WTC11 (cell line): ENCODE results near the gene BRD1. TPM values are rescaled to one million over a fixed set of nuclear protein-coding genes. Genes with fewer than 3 reads are reported as not detected.

Experiments used
- ATAC-seq: fragments of 200-7000 bp; cut with Tn5 transposase; 2 replicates; pipeline ENCODE4 v1.10.0; 2021; ENCODE audit warnings: mild to moderate bottlenecking, moderate library complexity
- CTCF ChIA-PET: fragments of 300-600 bp; sonication (Branson Sonifier 250); formaldehyde crosslinking; loops from one replicate; lab custom pipeline; 2021; ENCODE audit warnings: antibody characterized with exemption; lab: Charles Lee
- POLR2A ChIA-PET: fragments of 350-600 bp; sonication (Branson Sonifier 250); formaldehyde crosslinking; loops from one replicate; lab custom pipeline; 2021; ENCODE audit warnings: antibody characterized with exemption; lab: Charles Lee
- DNase-seq: peaks from one replicate; pipeline ENCODE4 v3.0.0; 2021; ENCODE audit warnings: low spot score
- H3K27ac Mint-ChIP-seq: 2 replicates; pipeline ENCODE4 v1.8.0; 2021; ENCODE audit warnings: mixed read lengths
- H3K27me3 Mint-ChIP-seq: 2 replicates; pipeline ENCODE4 v1.8.0; 2021; ENCODE audit warnings: low read depth, mild to moderate bottlenecking, moderate library complexity, mixed read lengths
- H3K36me3 Mint-ChIP-seq: 2 replicates; pipeline ENCODE4 v1.8.0; 2021; ENCODE audit warnings: mixed read lengths
- H3K4me1 Mint-ChIP-seq: 2 replicates; pipeline ENCODE4 v1.8.0; 2022; ENCODE audit warnings: mixed read lengths
- H3K4me3 Mint-ChIP-seq: 2 replicates; pipeline ENCODE4 v1.8.0; 2021; ENCODE audit warnings: mild to moderate bottlenecking, moderate library complexity, mixed read lengths
- H3K9me3 Mint-ChIP-seq: 2 replicates; pipeline ENCODE4 v1.8.0; 2021; ENCODE audit warnings: mixed read lengths
- AR ChIP-seq: fragments of 250-450 bp; sonication (Bioruptor Pico); IDR thresholded peaks from 2 replicates; pipeline ENCODE4 v1.9.0; 2021; ENCODE audit warnings: mild to moderate bottlenecking
- ATF6 ChIP-seq: sonication (generic); formaldehyde crosslinking; IDR thresholded peaks from 2 replicates; pipeline ENCODE4 v1.8.1; 2023; ENCODE audit warnings: mild to moderate bottlenecking, missing genetic modification reagents
- CBFB ChIP-seq: sonication (generic); formaldehyde crosslinking; IDR thresholded peaks from 2 replicates; pipeline ENCODE4 v1.8.1; 2022; ENCODE audit warnings: mild to moderate bottlenecking, low read depth, missing genetic modification reagents
- CDX4 ChIP-seq: fragments of 250-450 bp; sonication (Bioruptor Pico); IDR thresholded peaks from 2 replicates; pipeline ENCODE4 v1.9.0; 2021; ENCODE audit warnings: moderate library complexity, mild to moderate bottlenecking, inconsistent platforms, borderline replicate concordance
- E2F5 ChIP-seq: sonication (generic); formaldehyde crosslinking; IDR thresholded peaks from 2 replicates; pipeline ENCODE4 v1.8.1; 2022; ENCODE audit warnings: mild to moderate bottlenecking, moderate library complexity, missing genetic modification reagents
- ERG ChIP-seq: fragments of 250-450 bp; sonication (Bioruptor Pico); IDR thresholded peaks from 2 replicates; pipeline ENCODE4 v1.8.0; 2021; ENCODE audit warnings: mild to moderate bottlenecking
- ETV6 ChIP-seq: sonication (generic); formaldehyde crosslinking; IDR thresholded peaks from 2 replicates; pipeline ENCODE4 v1.8.1; 2022; ENCODE audit warnings: mild to moderate bottlenecking, missing genetic modification reagents
- GABPB1 ChIP-seq: sonication (generic); formaldehyde crosslinking; IDR thresholded peaks from 2 replicates; pipeline ENCODE4 v1.8.1; 2023; ENCODE audit warnings: mild to moderate bottlenecking, missing genetic modification reagents
- HMGXB4 ChIP-seq: sonication (generic); formaldehyde crosslinking; IDR thresholded peaks from 2 replicates; pipeline ENCODE4 v1.8.1; 2023; ENCODE audit warnings: mild to moderate bottlenecking, moderate library complexity, missing genetic modification reagents
- IRF2 ChIP-seq: sonication (generic); formaldehyde crosslinking; IDR thresholded peaks from 2 replicates; pipeline ENCODE4 v1.8.0; 2022; ENCODE audit warnings: low read depth, missing genetic modification reagents, borderline replicate concordance
- JAZF1 ChIP-seq: fragments of 250-450 bp; sonication (Bioruptor Pico); IDR thresholded peaks from 2 replicates; pipeline ENCODE4 v1.9.0; 2021; ENCODE audit warnings: moderate library complexity, mild to moderate bottlenecking, inconsistent platforms
- JUN ChIP-seq: sonication (generic); formaldehyde crosslinking; IDR thresholded peaks from 2 replicates; pipeline ENCODE4 v1.8.0; 2023; ENCODE audit warnings: mild to moderate bottlenecking, missing genetic modification reagents
- MXD4 ChIP-seq: fragments of 250-450 bp; sonication (Bioruptor Pico); IDR thresholded peaks from 2 replicates; pipeline ENCODE4 v1.8.0; 2021; ENCODE audit warnings: mild to moderate bottlenecking, moderate library complexity, borderline replicate concordance
- MYBL2 ChIP-seq: sonication (generic); formaldehyde crosslinking; IDR thresholded peaks from 2 replicates; pipeline ENCODE4 v1.8.1; 2023; ENCODE audit warnings: mild to moderate bottlenecking, moderate library complexity, missing genetic modification reagents
- NR3C1 ChIP-seq: sonication (generic); formaldehyde crosslinking; conservative IDR thresholded peaks from 2 replicates; pipeline ENCODE4 v1.8.1; 2023; ENCODE audit warnings: low read depth, mild to moderate bottlenecking, missing genetic modification reagents
- RELA ChIP-seq: sonication (generic); formaldehyde crosslinking; IDR thresholded peaks from 2 replicates; pipeline ENCODE4 v1.8.1; 2022; ENCODE audit warnings: missing genetic modification reagents, mild to moderate bottlenecking, borderline replicate concordance
- SP1 ChIP-seq: sonication (generic); formaldehyde crosslinking; conservative IDR thresholded peaks from 2 replicates; pipeline ENCODE4 v1.8.1; 2022; ENCODE audit warnings: missing genetic modification reagents
- TEAD1 ChIP-seq: sonication (generic); formaldehyde crosslinking; IDR thresholded peaks from 2 replicates; pipeline ENCODE4 v1.8.0; 2022; ENCODE audit warnings: mild to moderate bottlenecking, missing genetic modification reagents
- TEAD4 ChIP-seq: sonication (generic); formaldehyde crosslinking; IDR thresholded peaks from 2 replicates; pipeline ENCODE4 v1.8.0; 2022; ENCODE audit warnings: mild to moderate bottlenecking, missing genetic modification reagents
- ZNF138 ChIP-seq: sonication (generic); formaldehyde crosslinking; conservative IDR thresholded peaks from 2 replicates; pipeline ENCODE4 v1.8.1; 2022; ENCODE audit warnings: mild to moderate bottlenecking, moderate library complexity, missing genetic modification reagents
- ZNF219 ChIP-seq: sonication (generic); formaldehyde crosslinking; IDR thresholded peaks from 2 replicates; pipeline ENCODE4 v1.8.0; 2023; ENCODE audit warnings: missing genetic modification reagents, mild to moderate bottlenecking, borderline replicate concordance
- ZNF416 ChIP-seq: fragments of 250-450 bp; sonication (Bioruptor Pico); IDR thresholded peaks from 2 replicates; pipeline ENCODE4 v1.9.0; 2021; ENCODE audit warnings: mild to moderate bottlenecking, inconsistent platforms
- ZSCAN18 ChIP-seq: fragments of 250-450 bp; sonication (Bioruptor Pico); IDR thresholded peaks from 2 replicates; pipeline ENCODE4 v2.1.2; 2022; ENCODE audit warnings: mild to moderate bottlenecking, moderate library complexity
- total RNA-seq: library from RNA; stranded (reverse); gene quantifications from 3 replicates; pipeline ENCODE4 v1.2.3, GENCODE V29; 2021

The BRD1 gene
- total RNA-seq, 1 experiment from 2014 or later = 36.6 TPM

GRCh38 chr22:49803737-49804375, 23.8 kb downstream of the BRD1 start:
- Mint-ChIP-seq H3K4me3 (no peak overlapping the region), H3K9me3 (no peaks in the 10 kb centered on the region), H3K4me1 (no peaks in the 10 kb centered on the region), H3K27ac (peak overlapping the region; percentile 32; the same call in 1 of the 2 replicates), H3K36me3 (peaks cover 20% of the 10 kb centered on the region), H3K27me3 (no peaks in the 10 kb centered on the region)
- POLR2A ChIA-PET = no interaction called here
- ATAC-seq (no peak), DNase-seq (no peak)
- TF ChIP-seq ZNF138 (CRISPR knock-in tag) = no peak
- TF ChIP-seq TEAD4 (CRISPR knock-in tag) = no peak
- TF ChIP-seq JAZF1 (CRISPR knock-in tag) = no peak
- TF ChIP-seq TEAD1 (CRISPR knock-in tag) = no peak
- no peak for TF ChIP-seq MYBL2 (CRISPR knock-in tag)
- no peak for TF ChIP-seq ATF6 (CRISPR knock-in tag)
- no peak for TF ChIP-seq E2F5 (CRISPR knock-in tag)
- no peak for TF ChIP-seq JUN (CRISPR knock-in tag)
- no peak for TF ChIP-seq SP1
- TF ChIP-seq CDX4 (CRISPR knock-in tag) = no peak
- no peak for TF ChIP-seq ZNF219 (CRISPR knock-in tag)
- TF ChIP-seq ZNF416 (CRISPR knock-in tag) = no peak
- TF ChIP-seq ZSCAN18 (CRISPR knock-in tag) = no peak
- TF ChIP-seq CBFB (CRISPR knock-in tag) = no peak
- TF ChIP-seq AR (CRISPR knock-in tag) = no peak
- CTCF ChIA-PET = no interaction called here

GRCh38 chr22:49803134-49803533, 24.5 kb downstream of the BRD1 start:
- POLR2A ChIA-PET = no interaction called here
- no peak for ATAC-seq
- H3K36me3 Mint-ChIP-seq = peaks cover 21% of the 10 kb centered on the region

More at GRCh38 chr22:49803134-49803533, 24.5 kb downstream of the BRD1 start:
- no peak for TF ChIP-seq ZNF219 (CRISPR knock-in tag)
- no peak for TF ChIP-seq MYBL2 (CRISPR knock-in tag)
- TF ChIP-seq MXD4 (CRISPR knock-in tag) = no peak
- TF ChIP-seq IRF2 = no peak
- no peak for TF ChIP-seq NR3C1 (CRISPR knock-in tag)
- no peak for TF ChIP-seq ETV6
- no peak for TF ChIP-seq E2F5 (CRISPR knock-in tag)
- TF ChIP-seq HMGXB4 (CRISPR knock-in tag) = no peak
- TF ChIP-seq GABPB1 (CRISPR knock-in tag) = no peak
- TF ChIP-seq RELA (CRISPR knock-in tag) = no peak
- no peak for TF ChIP-seq ERG (CRISPR knock-in tag)
- no peak for DNase-seq
- H3K4me1 Mint-ChIP-seq = no peaks in the 10 kb centered on the region
- no peak overlapping the region for H3K4me3 Mint-ChIP-seq
- H3K9me3 Mint-ChIP-seq = no peaks in the 10 kb centered on the region
- CTCF ChIA-PET = no interaction called here
- no peak overlapping the region for H3K27ac Mint-ChIP-seq
- no peaks in the 10 kb centered on the region for H3K27me3 Mint-ChIP-seq
